ENCODE results near the gene MRPS21.
A peak's percentile ranks its signal among the peaks of the same experiment; 100 is the strongest.

MRPS21 gene

DNA sequence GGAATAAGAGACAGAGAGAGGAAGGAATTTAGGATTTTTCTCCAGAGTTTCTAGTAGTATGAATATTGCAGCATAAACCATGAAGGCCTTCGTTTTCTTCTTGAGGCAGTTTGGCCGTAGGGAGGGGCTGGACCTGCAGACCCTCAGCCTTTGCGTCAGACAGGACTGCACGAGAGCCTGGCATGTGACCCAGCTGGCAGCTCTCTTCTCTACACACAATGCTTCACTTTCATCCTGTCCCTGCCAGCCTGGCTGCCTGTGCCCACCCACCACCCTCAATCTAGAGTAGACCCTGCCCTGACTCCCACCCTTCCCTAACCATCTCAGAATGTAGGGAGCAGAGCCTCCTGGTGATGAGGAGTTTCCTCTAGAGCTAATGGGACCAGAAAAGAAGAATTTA is 34.4 kb upstream of the MRPS21 start:
- Histone ChIP-seq H3K9me3 (no peaks in the 10 kb centered on the region), H3K27me3 (peaks cover 0 to 30% of the 10 kb centered on the region in 2 donors), H3K4me1 (peaks cover 0 to 18% (median 13%) of the 10 kb centered on the region in 4 donors), H3K27ac (no peak overlapping the region), H3K36me3 (peaks cover 0 to 4% (median 1%) of the 10 kb centered on the region in 3 donors), H3K4me3 (no peak overlapping the region)
- DNase-seq, result no peak
- intact Hi-C loops (cut with DNase I; ENCODE audit: low total_unique reads), result no loop called here
- TF ChIP-seq, protein P1, sequence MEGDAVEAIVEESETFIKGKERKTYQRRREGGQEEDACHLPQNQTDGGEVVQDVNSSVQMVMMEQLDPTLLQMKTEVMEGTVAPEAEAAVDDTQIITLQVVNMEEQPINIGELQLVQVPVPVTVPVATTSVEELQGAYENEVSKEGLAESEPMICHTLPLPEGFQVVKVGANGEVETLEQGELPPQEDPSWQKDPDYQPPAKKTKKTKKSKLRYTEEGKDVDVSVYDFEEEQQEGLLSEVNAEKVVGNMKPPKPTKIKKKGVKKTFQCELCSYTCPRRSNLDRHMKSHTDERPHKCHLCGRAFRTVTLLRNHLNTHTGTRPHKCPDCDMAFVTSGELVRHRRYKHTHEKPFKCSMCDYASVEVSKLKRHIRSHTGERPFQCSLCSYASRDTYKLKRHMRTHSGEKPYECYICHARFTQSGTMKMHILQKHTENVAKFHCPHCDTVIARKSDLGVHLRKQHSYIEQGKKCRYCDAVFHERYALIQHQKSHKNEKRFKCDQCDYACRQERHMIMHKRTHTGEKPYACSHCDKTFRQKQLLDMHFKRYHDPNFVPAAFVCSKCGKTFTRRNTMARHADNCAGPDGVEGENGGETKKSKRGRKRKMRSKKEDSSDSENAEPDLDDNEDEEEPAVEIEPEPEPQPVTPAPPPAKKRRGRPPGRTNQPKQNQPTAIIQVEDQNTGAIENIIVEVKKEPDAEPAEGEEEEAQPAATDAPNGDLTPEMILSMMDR (IDR thresholded peaks at IDR 0.05), result no peak

GRCh38 chr1:150259758-150260669 is 33.6 kb upstream of the MRPS21 start:
- Histone ChIP-seq H3K9me3 (no peaks in the 10 kb centered on the region), H3K36me3 (peaks cover 0 to 12% (median 9%) of the 10 kb centered on the region in 3 donors), H3K27ac (no peak overlapping the region), H3K4me3 (no peak overlapping the region), H3K4me1 (peaks cover 0 to 18% (median 13%) of the 10 kb centered on the region in 4 donors), H3K27me3 (peaks cover 0 to 30% of the 10 kb centered on the region in 2 donors)
- TF ChIP-seq, protein P1 (IDR thresholded peaks at IDR 0.05), result no peak
- intact Hi-C loops (cut with DNase I; ENCODE audit: low total_unique reads), result no loop called here
- no peak for DNase-seq

DNA sequence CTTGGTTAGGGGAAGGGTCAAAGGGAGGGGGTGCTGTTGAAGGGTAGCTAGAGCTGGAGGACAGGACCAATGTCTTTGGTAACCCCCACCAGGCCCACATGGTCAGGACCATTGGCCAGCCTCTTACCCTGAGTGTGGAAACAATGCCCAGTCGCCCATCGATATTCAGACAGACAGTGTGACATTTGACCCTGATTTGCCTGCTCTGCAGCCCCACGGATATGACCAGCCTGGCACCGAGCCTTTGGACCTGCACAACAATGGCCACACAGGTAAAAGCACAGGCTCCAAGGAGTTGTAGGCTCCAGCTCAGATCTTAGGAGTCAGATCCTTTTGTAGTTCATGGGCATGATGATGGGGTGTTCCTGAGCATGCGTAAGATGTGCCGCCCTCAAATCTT is 32.3 kb upstream of the MRPS21 start:
- TF ChIP-seq, protein P1 (IDR thresholded peaks at IDR 0.05), result no peak
- intact Hi-C loops (cut with DNase I; ENCODE audit: low total_unique reads), result no loop called here
- Histone ChIP-seq H3K4me3 (no peak overlapping the region), H3K27ac (no peak overlapping the region), H3K36me3 (peaks cover 14 to 26% (median 23%) of the 10 kb centered on the region in 3 donors), H3K27me3 (peaks cover 0 to 30% of the 10 kb centered on the region in 2 donors), H3K9me3 (no peaks in the 10 kb centered on the region), H3K4me1 (peaks cover 0 to 7% (median 4%) of the 10 kb centered on the region in 4 donors)
- peak in 1 of 2 donors; percentile 12 for DNase-seq

- H3K27ac ChIP-seq, result no peak overlapping the region
Observed at GRCh38 chr1:150262388-150263320, 31.0 kb upstream of the MRPS21 start.

DNA sequence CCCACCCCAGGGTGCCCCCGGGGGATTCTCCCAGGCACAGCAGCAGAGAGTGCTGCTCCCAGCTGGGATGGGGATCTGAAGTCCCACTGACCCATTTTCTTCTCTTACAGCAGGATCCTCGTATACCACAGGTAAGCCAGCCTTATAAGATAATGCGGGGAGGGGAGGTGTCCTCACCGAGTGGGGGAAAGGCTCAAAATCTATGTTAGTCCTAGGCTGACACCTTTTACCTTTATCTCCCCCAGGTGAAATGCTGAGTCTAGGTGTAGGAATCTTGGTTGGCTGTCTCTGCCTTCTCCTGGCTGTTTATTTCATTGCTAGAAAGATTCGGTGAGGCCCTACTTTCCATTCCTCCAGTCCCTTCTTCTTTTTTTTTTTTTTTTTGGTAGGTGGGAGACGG is 30.1 kb upstream of the MRPS21 start:
- Histone ChIP-seq H3K36me3 (peaks cover 21 to 36% (median 26%) of the 10 kb centered on the region in 3 donors), H3K4me1 (peaks cover 0 to 17% (median 13%) of the 10 kb centered on the region in 4 donors), H3K4me3 (no peak overlapping the region), H3K27me3 (peaks cover 0 to 24% of the 10 kb centered on the region in 2 donors), H3K27ac (no peak overlapping the region), H3K9me3 (no peaks in the 10 kb centered on the region)
- TF ChIP-seq, protein P1 (IDR thresholded peaks at IDR 0.05), result no peak
- peak in 1 of 2 donors; percentile 50 for DNase-seq
- intact Hi-C loops (cut with DNase I; ENCODE audit: low total_unique reads), result no loop called here

More at GRCh38 chr1:150262388-150263320, 31.0 kb upstream of the MRPS21 start:
- H3K4me3 ChIP-seq, result no peak overlapping the region
- H3K36me3 ChIP-seq, result peaks cover 21 to 36% (median 26%) of the 10 kb centered on the region in 3 donors
- DNase-seq, result peak in 1 of 2 donors; percentile 10
- TF ChIP-seq, protein P1 (IDR thresholded peaks at IDR 0.05), result no peak
- H3K27me3 ChIP-seq, result peaks cover 0 to 29% of the 10 kb centered on the region in 2 donors
- peaks cover 0 to 11% (median 9%) of the 10 kb centered on the region in 4 donors for H3K4me1 ChIP-seq
- H3K9me3 ChIP-seq, result no peaks in the 10 kb centered on the region
- intact Hi-C loops (cut with DNase I; ENCODE audit: low total_unique reads), result no loop called here

Data from tibial artery (tissue), 4 donors.